WI38 (cell line): ENCODE measurements around the gene ACVRL1.

Source experiments
- H3K4me3 ChIP-seq: 2 replicates; pipeline ENCODE4 v1.5.1; 2011; ENCODE audit warnings: low read depth, mild to moderate bottlenecking, control low read depth, low read length
- CTCF ChIP-seq: IDR thresholded peaks from 2 replicates; pipeline ENCODE4 v1.5.1; 2012; ENCODE audit warnings: low read depth, mild to moderate bottlenecking, control low read depth, low read length

Gene ACVRL1

GRCh38 chr12:51893786-51894185 is 13.5 kb upstream of the ACVRL1 start:
- H3K4me3 ChIP-seq, result no peak overlapping the region
- TF ChIP-seq CTCF, result no peak

GRCh38 chr12:51895378-51896135 is 11.7 kb upstream of the ACVRL1 start:
- TF ChIP-seq CTCF, result no peak
- H3K4me3 ChIP-seq, result no peak overlapping the region

DNA sequence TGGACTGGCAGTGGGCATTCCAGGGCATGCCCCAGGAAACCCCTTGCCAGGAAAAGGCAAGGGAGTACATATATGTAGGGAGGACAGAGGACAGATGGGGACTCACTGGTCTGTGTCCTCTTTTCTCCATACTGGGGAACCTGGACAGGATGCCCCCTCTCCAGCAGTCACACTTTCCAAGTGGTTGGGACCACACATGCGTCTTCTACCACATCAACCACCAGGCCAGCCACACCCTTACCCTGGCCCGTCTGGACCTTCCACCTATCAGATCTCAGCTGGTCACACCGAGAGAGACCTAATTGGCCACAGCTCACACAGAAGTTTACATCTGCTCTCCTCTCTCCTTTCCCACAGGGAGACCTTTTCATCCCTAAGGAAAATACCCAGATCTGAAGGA is 11.1 kb upstream of the ACVRL1 start:
- TF ChIP-seq CTCF, result no peak
- H3K4me3 ChIP-seq, result no peak overlapping the region

- no peak for TF ChIP-seq CTCF
Observed at GRCh38 chr12:51897181-51897580, 10.1 kb upstream of the ACVRL1 start.

GRCh38 chr12:51898506-51898905 is 8.8 kb upstream of the ACVRL1 start:
- no peak overlapping the region for H3K4me3 ChIP-seq

More at GRCh38 chr12:51897181-51897580, 10.1 kb upstream of the ACVRL1 start:
- no peak overlapping the region for H3K4me3 ChIP-seq

DNA sequence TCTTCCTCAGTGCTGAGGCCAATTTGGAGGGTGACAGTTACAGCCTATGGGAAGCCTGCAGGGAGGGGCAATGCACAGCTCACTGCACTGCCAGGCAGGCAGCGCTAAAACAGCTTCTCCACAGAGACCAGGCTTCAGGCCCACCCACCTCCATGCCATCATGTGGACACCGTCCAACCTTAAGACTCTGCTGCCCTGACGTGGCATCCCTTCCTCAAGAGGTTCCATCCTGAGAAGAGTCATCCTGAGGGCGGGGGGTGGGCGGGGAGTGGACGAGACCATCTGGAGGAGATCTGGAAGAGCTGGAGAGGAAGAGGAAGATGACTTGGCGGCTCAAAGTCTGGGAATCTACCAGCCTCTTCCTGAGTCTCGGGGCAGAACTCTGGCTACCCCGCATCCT is 8.4 kb upstream of the ACVRL1 start:
- H3K4me3 ChIP-seq, result no peak overlapping the region
- TF ChIP-seq CTCF, result no peak

More at GRCh38 chr12:51898506-51898905, 8.8 kb upstream of the ACVRL1 start:
- no peak for TF ChIP-seq CTCF

- no peak overlapping the region for H3K4me3 ChIP-seq
- TF ChIP-seq CTCF, result no peak
Observed at GRCh38 chr12:51900323-51900889, 6.9 kb upstream of the ACVRL1 start.
